Chondrocyte (in vitro differentiated cells): Measurements from ENCODE around the gene KLRC4. TPM values are rescaled to one million over a fixed set of nuclear protein-coding genes. Genes with fewer than 3 reads are reported as not detected.
"Not testable (repeated sequence)": the region's sequence is repeated elsewhere in the genome, so short reads cannot be mapped to it uniquely, and the experiment has no call there.

Experiments
- DNase-seq: peaks from one replicate; pipeline ENCODE4 v3.0.0; 2021; ENCODE audit warnings: mixed read lengths, low spot score
- H3K27ac Mint-ChIP-seq: one replicate; pipeline ENCODE4 v1.8.0; 2021; ENCODE audit warnings: mild to moderate bottlenecking, moderate library complexity, mixed read lengths; ENCODE audit not compliant: unreplicated experiment
- H3K27me3 Mint-ChIP-seq: 2 replicates; pipeline ENCODE4 v1.8.0; 2021; ENCODE audit warnings: low read depth, mixed read lengths
- H3K36me3 Mint-ChIP-seq: 2 replicates; pipeline ENCODE4 v1.8.0; 2021; ENCODE audit warnings: low read depth, mixed read lengths
- H3K4me1 Mint-ChIP-seq: 2 replicates; pipeline ENCODE4 v1.8.0; 2021; ENCODE audit warnings: low read depth, mild to moderate bottlenecking, mixed read lengths
- H3K4me3 Mint-ChIP-seq: one replicate; pipeline ENCODE4 v1.8.0; 2021; ENCODE audit warnings: mild to moderate bottlenecking, moderate library complexity, mixed read lengths; ENCODE audit not compliant: unreplicated experiment
- H3K9me3 Mint-ChIP-seq: 2 replicates; pipeline ENCODE4 v1.8.0; 2021; ENCODE audit warnings: low read depth, mixed read lengths
- CTCF ChIP-seq: fragments of 200-600 bp; sonication (generic); IDR thresholded peaks from 2 replicates; pipeline ENCODE4 v1.5.0; 2021; ENCODE audit warnings: antibody characterized with exemption, mild to moderate bottlenecking, moderate library complexity
- total RNA-seq: library from RNA; stranded (reverse); gene quantifications from 3 replicates; pipeline ENCODE4 v1.2.1, GENCODE V29; 2021

The KLRC4 gene
- total RNA-seq, 1 donor from 2014 or later: not detected

- no peaks in the 10 kb centered on the region for H3K9me3 Mint-ChIP-seq
- no peak for TF ChIP-seq CTCF
- no peak overlapping the region for H3K27ac Mint-ChIP-seq
- no peak overlapping the region for H3K4me3 Mint-ChIP-seq
- no peak for DNase-seq
- H3K4me1 Mint-ChIP-seq: peaks cover 44% of the 10 kb centered on the region
- H3K36me3 Mint-ChIP-seq: no peaks in the 10 kb centered on the region
- no peaks in the 10 kb centered on the region for H3K27me3 Mint-ChIP-seq
These were observed 11.4 kb downstream of the KLRC4 start for GRCh38 chr12:10398168-10398567.

GRCh38 chr12:10397296-10397695 lies 12.3 kb downstream of the KLRC4 start:
- H3K27ac Mint-ChIP-seq: no peak overlapping the region
- H3K9me3 Mint-ChIP-seq: no peaks in the 10 kb centered on the region
- no peak for TF ChIP-seq CTCF
- H3K36me3 Mint-ChIP-seq: no peaks in the 10 kb centered on the region
- H3K4me3 Mint-ChIP-seq: no peak overlapping the region
- peaks cover 53% of the 10 kb centered on the region for H3K4me1 Mint-ChIP-seq
- DNase-seq: no peak
- H3K27me3 Mint-ChIP-seq: no peaks in the 10 kb centered on the region

- H3K4me3 Mint-ChIP-seq, H3K36me3 Mint-ChIP-seq, H3K27me3 Mint-ChIP-seq, H3K9me3 Mint-ChIP-seq, DNase-seq: not testable (repeated sequence)
- Mint-ChIP-seq H3K27ac (peak overlapping the region; percentile 17), H3K4me1 (peaks cover 60% of the 10 kb centered on the region)
These were observed 13.4 kb downstream of the KLRC4 start for GRCh38 chr12:10396176-10396575.

GRCh38 chr12:10395390-10395998 lies 14.1 kb downstream of the KLRC4 start:
- peaks cover 56% of the 10 kb centered on the region for H3K4me1 Mint-ChIP-seq
- H3K9me3 Mint-ChIP-seq: no peaks in the 10 kb centered on the region
- TF ChIP-seq CTCF: no peak
- peak overlapping the region; percentile 36 for H3K4me3 Mint-ChIP-seq
- H3K36me3 Mint-ChIP-seq: no peaks in the 10 kb centered on the region
- H3K27ac Mint-ChIP-seq: peak overlapping the region; percentile 88
- no peak for DNase-seq
- no peaks in the 10 kb centered on the region for H3K27me3 Mint-ChIP-seq

GRCh38 chr12:10394531-10395152 lies 14.9 kb downstream of the KLRC4 start:
- not testable (repeated sequence) for DNase-seq, H3K27me3 Mint-ChIP-seq, H3K9me3 Mint-ChIP-seq, H3K4me3 Mint-ChIP-seq, H3K36me3 Mint-ChIP-seq
- Mint-ChIP-seq H3K27ac (peak overlapping the region; percentile 22), H3K4me1 (peaks cover 56% of the 10 kb centered on the region)

GRCh38 chr12:10393291-10393690 lies 16.3 kb downstream of the KLRC4 start:
- Mint-ChIP-seq H3K27me3 (no peaks in the 10 kb centered on the region), H3K36me3 (no peaks in the 10 kb centered on the region), H3K27ac (no peak overlapping the region), H3K9me3 (no peaks in the 10 kb centered on the region), H3K4me1 (peaks cover 62% of the 10 kb centered on the region), H3K4me3 (no peak overlapping the region)
- DNase-seq: no peak
- TF ChIP-seq CTCF: no peak
